ENCODE results near the gene GBP4. TPM values are rescaled to one million over a fixed set of nuclear protein-coding genes. Genes with fewer than 3 reads are reported as not detected.

GBP4 gene
- total RNA-seq, 4 donors from 2014 or later, result 1.6 to 15.0 (median 5.0) TPM

DNA sequence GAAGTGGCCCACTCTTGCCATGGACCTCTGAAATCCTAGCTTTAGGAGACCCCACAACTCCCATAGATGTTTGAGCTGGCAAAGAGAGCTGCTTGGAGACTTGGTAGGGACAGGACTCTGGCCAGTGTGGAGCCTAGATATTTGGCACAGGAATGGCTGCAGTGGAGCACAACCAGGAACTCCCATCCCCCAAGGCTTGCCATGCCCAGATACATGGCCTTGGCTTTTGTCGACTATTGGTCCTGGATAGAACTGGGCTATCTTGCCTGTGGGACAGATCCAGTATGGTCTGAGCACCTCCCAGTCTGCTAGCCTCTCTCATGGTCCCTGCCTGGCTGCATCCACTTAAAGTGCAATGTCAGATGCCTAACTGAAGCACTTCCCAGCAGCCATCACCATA lies 65.0 kb downstream of the GBP4 start:
- TF ChIP-seq, protein P1, sequence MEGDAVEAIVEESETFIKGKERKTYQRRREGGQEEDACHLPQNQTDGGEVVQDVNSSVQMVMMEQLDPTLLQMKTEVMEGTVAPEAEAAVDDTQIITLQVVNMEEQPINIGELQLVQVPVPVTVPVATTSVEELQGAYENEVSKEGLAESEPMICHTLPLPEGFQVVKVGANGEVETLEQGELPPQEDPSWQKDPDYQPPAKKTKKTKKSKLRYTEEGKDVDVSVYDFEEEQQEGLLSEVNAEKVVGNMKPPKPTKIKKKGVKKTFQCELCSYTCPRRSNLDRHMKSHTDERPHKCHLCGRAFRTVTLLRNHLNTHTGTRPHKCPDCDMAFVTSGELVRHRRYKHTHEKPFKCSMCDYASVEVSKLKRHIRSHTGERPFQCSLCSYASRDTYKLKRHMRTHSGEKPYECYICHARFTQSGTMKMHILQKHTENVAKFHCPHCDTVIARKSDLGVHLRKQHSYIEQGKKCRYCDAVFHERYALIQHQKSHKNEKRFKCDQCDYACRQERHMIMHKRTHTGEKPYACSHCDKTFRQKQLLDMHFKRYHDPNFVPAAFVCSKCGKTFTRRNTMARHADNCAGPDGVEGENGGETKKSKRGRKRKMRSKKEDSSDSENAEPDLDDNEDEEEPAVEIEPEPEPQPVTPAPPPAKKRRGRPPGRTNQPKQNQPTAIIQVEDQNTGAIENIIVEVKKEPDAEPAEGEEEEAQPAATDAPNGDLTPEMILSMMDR (IDR thresholded peaks at IDR 0.05 in 4 of 5, conservative IDR thresholded peaks at IDR 0.05 in 1 of 5), result no peak
- TF ChIP-seq POLR2A (IDR thresholded peaks at IDR 0.05), result no peak
- intact Hi-C loops (cut with DNase I; ENCODE audit: low total_unique reads) (no loop called here), in situ Hi-C loops (cut with MboI; ENCODE audit: low sequenced_read_pairs in 4 of 4) (no loop called here)
- no peaks in the 10 kb centered on the region for H3K27me3 ChIP-seq
- no peak for ATAC-seq
- H3K36me3 ChIP-seq, result no peaks in the 10 kb centered on the region
- no peaks in the 10 kb centered on the region for H3K9me3 ChIP-seq
- no peak overlapping the region for H3K4me3 ChIP-seq
- DNase-seq, result no peak
- peaks cover 7 to 14% of the 10 kb centered on the region in 2 donors for H3K4me1 ChIP-seq
- no peak overlapping the region for H3K27ac ChIP-seq

Other genes starting within 250 kb of the GBP4 start
- 1 to 10 TPM; 6.6 to 9.1 (median 7.0) TPM for gene KYAT3, start 206.3 kb downstream of the GBP4 start, total RNA-seq
- 1 to 10 TPM; 4.9 to 9.2 (median 5.8) TPM for gene RBMXL1, start 206.3 kb downstream of the GBP4 start, total RNA-seq
- 1 to 10 TPM; 1.5 to 6.6 (median 2.5) TPM for gene GBP3, start 176.1 kb downstream of the GBP4 start, total RNA-seq
- gene GBP1, start 133.7 kb downstream of the GBP4 start, total RNA-seq, result 1 to 10 TPM; 1.8 to 6.9 (median 5.0) TPM
- 100 to 1,000 TPM in 1 of 4 donors, 10 to 100 TPM in 3; 28.6 to 115 (median 56.2) TPM for gene GBP2, start 72.8 kb downstream of the GBP4 start, total RNA-seq
- gene GBP7, start 22.9 kb downstream of the GBP4 start, total RNA-seq, result not detected
- 1 to 10 TPM in 1 of 4 donors, under 1 TPM in 2, not detected in 1; 0.13 to 1.0 (median 0.25) TPM for gene GBP5, start 73.9 kb upstream of the GBP4 start, total RNA-seq
- gene GBP6, start 165.1 kb upstream of the GBP4 start, total RNA-seq, result not detected